ENCODE results near the gene TRIM41.

Gene TRIM41

DNA sequence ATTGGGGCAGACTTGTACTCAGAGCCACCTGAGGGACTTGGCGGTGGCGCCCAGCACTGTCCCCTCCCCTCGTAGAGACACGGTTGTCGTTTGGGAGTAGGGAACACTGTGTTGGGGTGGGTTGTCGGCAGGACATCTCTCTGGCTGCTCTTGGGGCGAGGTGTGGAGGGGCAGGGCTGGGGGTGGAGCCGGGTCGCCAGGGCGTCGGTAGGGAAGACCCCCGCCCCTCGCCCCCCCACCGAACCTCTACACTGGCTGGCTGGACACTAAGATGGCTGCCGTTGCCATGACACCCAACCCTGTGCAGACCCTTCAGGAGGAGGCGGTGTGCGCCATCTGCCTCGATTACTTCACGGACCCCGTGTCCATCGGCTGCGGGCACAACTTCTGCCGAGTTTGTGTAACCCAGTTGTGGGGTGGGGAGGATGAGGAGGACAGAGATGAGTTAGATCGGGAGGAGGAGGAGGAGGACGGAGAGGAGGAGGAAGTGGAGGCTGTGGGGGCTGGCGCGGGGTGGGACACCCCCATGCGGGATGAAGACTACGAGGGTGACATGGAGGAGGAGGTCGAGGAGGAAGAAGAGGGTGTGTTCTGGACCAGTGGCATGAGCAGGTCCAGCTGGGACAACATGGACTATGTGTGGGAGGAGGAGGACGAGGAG is 778 bp downstream of the TRIM41 start:
- no peak for FAIRE-seq
- TF ChIP-seq POLR2A (IDR thresholded peaks at IDR 0.05; ENCODE audit: low read depth, low read length), result peak; percentile 82
- DNase-seq (ENCODE audit: insufficient read length, low spot score), result no peak

- DNase-seq (ENCODE audit: insufficient read length, low spot score), result no peak
- no peak for TF ChIP-seq POLR2A (IDR thresholded peaks at IDR 0.05; ENCODE audit: low read depth, low read length)
- no peak for FAIRE-seq
Measured at GRCh38 chr5:181224390-181225229, 1.5 kb downstream of the TRIM41 start.

DNA sequence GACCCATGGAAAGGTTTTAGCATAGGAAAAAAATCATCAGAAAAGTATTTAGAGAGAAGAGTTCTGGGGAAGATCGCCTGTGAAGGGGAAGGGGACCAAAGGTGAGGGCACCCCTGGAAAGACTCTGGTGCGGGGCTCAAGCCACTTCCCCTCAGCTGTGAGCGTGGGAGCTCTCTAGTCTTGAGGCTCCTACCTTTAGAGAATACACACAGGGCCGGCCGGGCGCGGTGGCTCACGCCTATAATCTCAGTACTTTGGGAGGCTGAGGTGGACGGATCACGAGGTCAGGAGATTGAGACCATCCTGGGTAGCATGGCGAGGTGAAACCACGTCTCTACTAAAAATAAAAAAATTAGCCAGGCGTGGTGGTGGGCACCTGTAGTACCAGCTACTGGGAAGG is 6.9 kb downstream of the TRIM41 start:
- no peak for FAIRE-seq
- no peak for DNase-seq (ENCODE audit: insufficient read length, low spot score)
- TF ChIP-seq POLR2A (IDR thresholded peaks at IDR 0.05; ENCODE audit: low read depth, low read length), result no peak

DNA sequence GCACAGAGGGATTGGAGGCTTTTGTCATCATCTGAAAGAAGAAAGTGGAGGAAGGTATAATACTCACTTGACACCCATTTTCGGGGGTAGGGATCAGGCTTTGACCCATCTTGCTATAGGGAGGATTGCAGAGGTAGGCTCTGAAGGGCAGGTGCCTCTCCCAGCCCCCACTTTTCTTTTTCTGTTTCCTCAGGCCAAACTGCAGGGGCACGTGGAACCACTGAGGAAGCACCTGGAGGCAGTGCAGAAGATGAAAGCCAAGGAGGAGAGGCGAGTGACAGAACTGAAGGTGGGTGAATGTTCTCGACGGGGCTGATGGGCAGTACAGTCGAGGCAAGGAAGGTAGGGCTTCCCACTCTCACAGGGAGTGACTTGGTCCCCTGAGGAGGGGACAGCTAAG is 7.5 kb downstream of the TRIM41 start:
- FAIRE-seq (no peak), DNase-seq (ENCODE audit: insufficient read length, low spot score) (no peak)
- no peak for TF ChIP-seq POLR2A (IDR thresholded peaks at IDR 0.05; ENCODE audit: low read depth, low read length)

DNA sequence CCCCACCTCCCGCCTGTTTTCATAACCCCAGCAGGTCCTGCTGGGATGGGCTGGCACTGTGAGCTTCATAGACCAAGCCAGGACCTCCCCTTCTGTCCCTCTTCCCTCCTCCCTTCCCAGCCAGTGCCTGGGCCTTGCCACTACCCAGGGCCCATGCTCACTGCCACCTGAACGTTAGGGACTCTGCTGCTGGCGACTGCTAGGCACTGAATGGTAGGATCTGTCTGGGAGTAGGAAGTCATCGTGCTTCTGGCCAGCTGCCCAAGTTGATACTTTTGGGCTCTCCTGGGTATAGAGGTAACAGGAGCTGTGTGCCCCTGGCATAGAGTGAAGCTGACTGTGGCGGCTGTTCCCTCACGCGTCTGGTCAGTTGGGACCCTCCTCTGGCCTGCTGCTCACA is 8.4 kb downstream of the TRIM41 start:
- FAIRE-seq, result no peak
- no peak for DNase-seq (ENCODE audit: insufficient read length, low spot score)
- no peak for TF ChIP-seq POLR2A (IDR thresholded peaks at IDR 0.05; ENCODE audit: low read depth, low read length)

DNA sequence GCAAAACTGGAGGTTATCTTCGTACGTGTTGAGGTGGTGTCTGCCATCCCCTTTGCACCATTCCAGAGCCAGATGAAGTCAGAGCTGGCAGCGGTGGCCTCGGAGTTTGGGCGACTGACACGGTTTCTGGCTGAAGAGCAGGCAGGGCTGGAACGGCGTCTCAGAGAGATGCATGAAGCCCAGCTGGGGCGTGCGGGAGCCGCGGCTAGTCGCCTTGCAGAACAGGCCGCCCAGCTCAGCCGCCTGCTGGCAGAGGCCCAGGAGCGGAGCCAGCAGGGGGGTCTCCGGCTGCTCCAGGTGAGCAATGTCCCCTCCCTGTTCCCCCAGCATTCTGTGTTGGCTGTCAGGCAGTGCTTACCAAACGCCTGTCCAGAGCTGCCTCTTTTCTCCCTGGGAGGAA is 9.5 kb downstream of the TRIM41 start:
- FAIRE-seq (no peak), DNase-seq (ENCODE audit: insufficient read length, low spot score) (no peak)
- TF ChIP-seq POLR2A (IDR thresholded peaks at IDR 0.05; ENCODE audit: low read depth, low read length), result no peak

DNA sequence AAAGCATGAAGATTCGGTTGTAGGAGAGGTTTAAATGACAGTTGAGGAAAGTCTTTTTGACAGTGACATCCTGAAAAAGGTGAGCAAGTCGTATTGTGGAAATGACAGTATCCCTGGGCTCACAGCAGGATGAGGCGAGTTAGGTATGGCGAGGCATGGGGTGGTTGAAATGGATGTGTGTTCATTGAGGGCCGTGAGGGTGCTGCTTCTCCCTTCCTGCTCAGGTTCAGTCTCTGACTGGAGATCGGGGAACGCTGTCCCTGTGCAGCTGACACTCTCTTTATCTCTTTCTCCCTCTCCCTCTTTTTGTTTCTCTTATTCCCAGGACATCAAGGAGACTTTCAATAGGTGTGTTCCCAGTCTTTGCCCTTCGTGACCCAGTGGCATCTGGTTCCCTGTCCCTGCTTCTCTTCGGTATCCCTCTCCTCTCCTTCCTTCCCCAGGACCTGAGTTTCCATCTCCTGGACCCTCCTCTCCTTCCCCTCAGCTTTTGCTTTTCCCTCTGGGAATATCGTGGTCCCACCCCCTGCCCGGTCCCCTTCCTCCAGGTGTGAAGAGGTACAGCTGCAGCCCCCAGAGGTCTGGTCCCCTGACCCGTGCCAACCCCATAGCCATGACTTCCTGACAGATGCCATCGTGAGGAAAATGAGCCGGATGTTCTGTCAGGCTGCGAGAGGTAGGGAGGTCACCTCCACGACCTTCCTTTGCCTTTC is 10.2 kb downstream of the TRIM41 start:
- DNase-seq (ENCODE audit: insufficient read length, low spot score) (no peak), FAIRE-seq (no peak)
- no peak for TF ChIP-seq POLR2A (IDR thresholded peaks at IDR 0.05; ENCODE audit: low read depth, low read length)

- FAIRE-seq (no peak), DNase-seq (ENCODE audit: insufficient read length, low spot score) (no peak)
- TF ChIP-seq POLR2A (IDR thresholded peaks at IDR 0.05; ENCODE audit: low read depth, low read length), result no peak
Measured at GRCh38 chr5:181233801-181234454, 10.8 kb downstream of the TRIM41 start.

GRCh38 chr5:181234455-181235306 is 11.6 kb downstream of the TRIM41 start:
- 0 out of 2 replicates have a peak, but pooled peaks have one; percentile 15 for TF ChIP-seq POLR2A (IDR thresholded peaks at IDR 0.05; ENCODE audit: low read depth, low read length)
- DNase-seq (ENCODE audit: insufficient read length, low spot score), result no peak
- no peak for FAIRE-seq

DNA sequence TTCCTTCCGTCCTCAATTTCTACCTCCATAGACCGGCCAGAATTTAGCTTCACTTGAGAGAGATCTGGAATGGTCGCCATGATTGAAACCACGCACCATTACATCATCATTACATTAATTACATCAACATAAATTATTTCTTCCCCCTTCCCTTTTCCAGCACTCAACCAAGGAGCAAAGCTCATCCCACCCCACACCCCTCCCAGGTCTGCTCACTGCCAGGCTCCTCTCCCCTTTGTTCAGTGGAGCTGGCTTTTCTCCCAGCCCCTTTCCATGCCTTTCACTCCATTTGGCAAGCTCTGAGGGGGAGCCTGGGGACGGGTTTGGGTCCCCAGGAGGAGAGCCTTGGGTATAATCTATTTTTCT is 12.2 kb downstream of the TRIM41 start:
- no peak for FAIRE-seq
- no peak for DNase-seq (ENCODE audit: insufficient read length, low spot score)
- TF ChIP-seq POLR2A (IDR thresholded peaks at IDR 0.05; ENCODE audit: low read depth, low read length), result no peak

DNA sequence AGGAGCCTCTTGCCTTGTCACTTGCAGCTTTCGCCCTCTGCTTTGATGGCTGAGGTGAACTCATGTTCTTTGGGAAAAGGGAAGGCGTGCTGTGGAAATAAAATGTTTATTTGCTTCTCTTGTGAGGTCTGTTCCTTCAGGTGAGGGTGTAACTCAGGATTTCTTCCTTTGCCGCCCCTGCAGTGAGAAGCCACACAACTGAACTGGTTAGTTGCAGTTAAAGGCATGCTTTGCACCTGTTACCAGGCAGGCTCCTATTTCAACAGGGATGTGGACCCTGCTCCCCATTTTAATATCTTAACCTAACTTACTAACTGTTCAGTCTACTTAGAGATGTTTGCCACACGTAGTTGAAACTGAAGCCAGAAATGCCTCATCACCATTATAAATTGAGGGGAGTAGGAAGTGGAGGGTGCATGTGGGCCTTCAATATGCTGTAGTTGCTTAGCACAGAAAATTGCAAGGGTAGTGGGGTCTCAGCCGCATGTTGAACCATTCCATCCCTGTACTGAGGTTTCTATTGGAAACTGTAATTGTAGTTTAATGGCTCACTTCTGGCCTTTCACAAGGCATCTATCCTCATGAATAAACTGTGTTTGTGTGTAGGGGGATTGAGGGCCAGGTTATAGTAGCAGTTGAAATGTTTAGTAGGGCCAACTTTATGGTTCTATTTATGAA is 12.7 kb downstream of the TRIM41 start:
- no peak for FAIRE-seq
- no peak for TF ChIP-seq POLR2A (IDR thresholded peaks at IDR 0.05; ENCODE audit: low read depth, low read length)
- no peak for DNase-seq (ENCODE audit: insufficient read length, low spot score)

GRCh38 chr5:181236471-181236870 is 13.4 kb downstream of the TRIM41 start:
- FAIRE-seq (no peak), DNase-seq (ENCODE audit: insufficient read length, low spot score) (no peak)
- no peak for TF ChIP-seq POLR2A (IDR thresholded peaks at IDR 0.05; ENCODE audit: low read depth, low read length)

All from H54 (cell line).